ENCODE results near the gene ZNF597.
"Not testable (repeated sequence)": the region's sequence is repeated elsewhere in the genome, so short reads cannot be mapped to it uniquely, and the experiment has no call there.

Gene ZNF597

GRCh38 chr16:3474870-3475269 is 31.6 kb upstream of the ZNF597 start:
- DNase-seq = not testable (repeated sequence)

GRCh38 chr16:3474136-3474779 is 31.0 kb upstream of the ZNF597 start:
- DNase-seq = no peak

GRCh38 chr16:3473596-3473943 is 30.3 kb upstream of the ZNF597 start:
- not testable (repeated sequence) for DNase-seq

- DNase-seq = no peak
These were observed 29.7 kb upstream of the ZNF597 start for GRCh38 chr16:3472878-3473595.

- no peak for DNase-seq
These were observed 28.3 kb upstream of the ZNF597 start for GRCh38 chr16:3471518-3472176.

GRCh38 chr16:3470723-3471122 is 27.4 kb upstream of the ZNF597 start:
- DNase-seq = no peak

- DNase-seq = no peak
These were observed 26.4 kb upstream of the ZNF597 start for GRCh38 chr16:3469736-3470135.

GRCh38 chr16:3468501-3468900 is 25.2 kb upstream of the ZNF597 start:
- DNase-seq = no peak

GRCh38 chr16:3467921-3468320 is 24.6 kb upstream of the ZNF597 start:
- no peak for DNase-seq

GRCh38 chr16:3467182-3467581 is 23.9 kb upstream of the ZNF597 start:
- DNase-seq = no peak

GRCh38 chr16:3465911-3466584 is 22.7 kb upstream of the ZNF597 start:
- no peak for DNase-seq

GRCh38 chr16:3465301-3465700 is 22.0 kb upstream of the ZNF597 start:
- no peak for DNase-seq

GRCh38 chr16:3461151-3461550 is 17.8 kb upstream of the ZNF597 start:
- peak; percentile 46 for DNase-seq

- DNase-seq = no peak
These were observed 17.3 kb upstream of the ZNF597 start for GRCh38 chr16:3460585-3460984.

- no peak for DNase-seq
These were observed 16.8 kb upstream of the ZNF597 start for GRCh38 chr16:3460121-3460520.

GRCh38 chr16:3459401-3460090 is 16.2 kb upstream of the ZNF597 start:
- no peak for DNase-seq

- peak; percentile 13 for DNase-seq
These were observed 15.6 kb upstream of the ZNF597 start for GRCh38 chr16:3458852-3459361.

GRCh38 chr16:3458278-3458851 is 15.1 kb upstream of the ZNF597 start:
- DNase-seq = peak; percentile 46

- peak; percentile 92 for DNase-seq
These were observed 14.3 kb upstream of the ZNF597 start for GRCh38 chr16:3457434-3458252.

GRCh38 chr16:3454631-3455147 is 11.4 kb upstream of the ZNF597 start:
- peak; percentile 2 for DNase-seq

- DNase-seq = peak; percentile 5
These were observed 10.8 kb upstream of the ZNF597 start for GRCh38 chr16:3454093-3454492.

Measured in NCI-H82 (cell line).